H1 (cell line): ENCODE measurements around the gene CHSY1. TPM values are rescaled to one million over a fixed set of nuclear protein-coding genes. Genes with fewer than 3 reads are reported as not detected.

Source experiments
- CTCF ChIA-PET: fragments of 300-600 bp; sonication (Branson Sonifier 250); formaldehyde crosslinking; loops from one replicate; lab custom pipeline; 2021; ENCODE audit not compliant: partially characterized antibody; lab: Charles Lee
- POLR2A ChIA-PET: fragments of 300-600 bp; sonication (Branson Sonifier 250); formaldehyde crosslinking; loops from one replicate; lab custom pipeline; 2021; ENCODE audit warnings: inconsistent platforms; ENCODE audit not compliant: partially characterized antibody; lab: Charles Lee
- DNase-seq, 2 experiments: peaks; one replicate each; pipeline versions ENCODE4 v3.0.0 to v3.0.0-alpha.2; 2010 to 2022; ENCODE audit warnings: low spot score in 2 of 2, low read depth in 1 of 2, mixed read lengths in 1 of 2
- FAIRE-seq: peaks from 2 replicates; lab custom pipeline; 2011; peaks lifted over from hg19 to GRCh38; lab: Jason Lieb, UNC
- H2AFZ ChIP-seq: 2 replicates; pipeline ENCODE4 v1.8.1; 2012; ENCODE audit warnings: low read length, inconsistent platforms
- H2AK5ac ChIP-seq: 2 replicates; pipeline ENCODE4 v1.6.1; 2013; ENCODE audit warnings: low read depth, low read length
- H2BK120ac ChIP-seq: replicated peaks from 2 replicates; pipeline ENCODE3; 2013; ENCODE audit warnings: low read depth, low read length, inconsistent platforms
- H2BK12ac ChIP-seq: 2 replicates; pipeline ENCODE4 v1.6.1; 2013; ENCODE audit warnings: low read depth, low read length
- H2BK15ac ChIP-seq: 2 replicates; pipeline ENCODE4 v1.6.1; 2013; ENCODE audit warnings: low read length
- H2BK20ac ChIP-seq: 2 replicates; pipeline ENCODE4 v1.6.1; 2013; ENCODE audit warnings: low read length
- H2BK5ac ChIP-seq: 2 replicates; pipeline ENCODE4 v1.6.1; 2013; ENCODE audit warnings: low read depth, low read length
- H3K14ac ChIP-seq: 2 replicates; pipeline ENCODE4 v1.6.1; 2013; ENCODE audit warnings: inconsistent platforms; ENCODE audit not compliant: insufficient read length
- H3K18ac ChIP-seq: 2 replicates; pipeline ENCODE4 v1.6.1; 2013; ENCODE audit warnings: low read length; ENCODE audit errors: extremely low read depth
- H3K23ac ChIP-seq: 2 replicates; pipeline ENCODE4 v1.6.1; 2013; ENCODE audit warnings: inconsistent platforms; ENCODE audit not compliant: insufficient read length
- H3K23me2 ChIP-seq: 2 replicates; pipeline ENCODE4 v1.6.1; 2013; ENCODE audit warnings: low read depth, low read length
- H3K27ac ChIP-seq: 2 replicates; pipeline ENCODE4 v1.6.1; 2011; ENCODE audit warnings: low read depth, low read length, inconsistent platforms
- H3K27me3 ChIP-seq, 4 experiments: replicated peaks in 1 of 4; 1 replicate in 1 of 4; 2 replicates in 3 of 4; pipeline versions ENCODE4 v1.6.1 to v1.8.1; 2011 to 2013; ENCODE audit warnings: low read length in 3 of 4, mild to moderate bottlenecking in 3 of 4, inconsistent platforms in 2 of 4, mixed read lengths in 2 of 4, moderate library complexity in 1 of 4; ENCODE audit not compliant: control insufficient read depth in 3 of 4, insufficient read depth in 3 of 4; ENCODE audit errors: extremely low read depth in 1 of 4
- H3K36me3 ChIP-seq, 4 experiments: 2 replicates each; pipeline versions ENCODE4 v1.6.1 to v1.8.1; 2011 to 2013; ENCODE audit warnings: mild to moderate bottlenecking in 4 of 4, low read length in 3 of 4, moderate library complexity in 2 of 4, control low read depth in 1 of 4, inconsistent platforms in 1 of 4; ENCODE audit not compliant: insufficient read depth in 4 of 4, control insufficient read depth in 2 of 4
- H3K4ac ChIP-seq: replicated peaks from 2 replicates; pipeline ENCODE3; 2013; ENCODE audit warnings: low read length, low read depth, mixed read lengths, inconsistent platforms; ENCODE audit not compliant: insufficient read length
- H3K4me1 ChIP-seq, 4 experiments: replicated peaks in 1 of 4; 1 replicate in 1 of 4; 2 replicates in 3 of 4; pipeline versions ENCODE4 v1.6.1 to v1.8.1; 2011 to 2013; ENCODE audit warnings: low read length in 3 of 4, inconsistent platforms in 2 of 4, mixed read lengths in 1 of 4; ENCODE audit not compliant: insufficient read depth in 4 of 4, control insufficient read depth in 3 of 4
- H3K4me2 ChIP-seq, 2 experiments: 2 replicates each; pipeline versions ENCODE4 v1.6.1 to v1.8.1; 2011 to 2013; ENCODE audit warnings: low read depth in 2 of 2, low read length in 2 of 2, control low read depth in 1 of 2, inconsistent platforms in 1 of 2, mild to moderate bottlenecking in 1 of 2; ENCODE audit not compliant: insufficient read depth in 1 of 2
- H3K4me3 ChIP-seq, 4 experiments: fragments of 200-600, 300-600 bp in 1 of 4; sonication (generic), shearing (Covaris generic), sonication (Bioruptor Twin) in 1 of 4; 2 replicates each; pipeline versions ENCODE4 v1.5.1 to v1.8.1; 2011 to 2016; ENCODE audit warnings: low read length in 4 of 4, low read depth in 3 of 4, control low read depth in 2 of 4, inconsistent platforms in 2 of 4, mild to moderate bottlenecking in 2 of 4, mixed read lengths in 1 of 4, moderate library complexity in 1 of 4; ENCODE audit not compliant: insufficient read depth in 2 of 4; ENCODE audit errors: extremely low read depth in 1 of 4
- H3K56ac ChIP-seq: replicated peaks from 2 replicates; pipeline ENCODE3; 2013; ENCODE audit warnings: low read depth, mild to moderate bottlenecking, mixed read lengths, low read length, inconsistent platforms; ENCODE audit not compliant: insufficient read length
- H3K79me1 ChIP-seq: 2 replicates; pipeline ENCODE4 v1.6.1; 2013; ENCODE audit warnings: low read depth, low read length, control low read depth
- H3K79me2 ChIP-seq, 2 experiments: 2 replicates each; pipeline versions ENCODE4 v1.6.1 to v1.8.1; 2012 to 2013; ENCODE audit warnings: low read length in 2 of 2, mild to moderate bottlenecking in 2 of 2, inconsistent platforms in 1 of 2; ENCODE audit not compliant: insufficient read depth in 2 of 2, control insufficient read depth in 1 of 2
- H3K9ac ChIP-seq, 4 experiments: replicated peaks in 1 of 4; 1 replicate in 1 of 4; 2 replicates in 3 of 4; pipeline versions ENCODE4 v1.6.1 to v1.8.1; 2011 to 2013; ENCODE audit warnings: low read depth in 3 of 4, low read length in 3 of 4, control low read depth in 2 of 4, mild to moderate bottlenecking in 2 of 4, moderate library complexity in 2 of 4, inconsistent platforms in 1 of 4; ENCODE audit errors: extremely low read depth in 1 of 4
- H3K9me3 ChIP-seq, 2 experiments: 2 replicates each; pipeline versions ENCODE4 v1.6.1 to v1.8.1; 2012 to 2013; ENCODE audit warnings: mild to moderate bottlenecking in 2 of 2, moderate library complexity in 2 of 2, control low read depth in 1 of 2, inconsistent platforms in 1 of 2, low read depth in 1 of 2, low read length in 1 of 2, mixed read lengths in 1 of 2; ENCODE audit not compliant: insufficient read depth in 2 of 2
- H4K20me1 ChIP-seq, 2 experiments: replicated peaks in 1 of 2; 2 replicates each; pipeline versions ENCODE3 to v1.8.1; 2011 to 2013; ENCODE audit warnings: inconsistent platforms in 2 of 2, low read length in 2 of 2, mild to moderate bottlenecking in 1 of 2; ENCODE audit not compliant: insufficient read depth in 2 of 2, control insufficient read depth in 1 of 2
- H4K5ac ChIP-seq: 2 replicates; pipeline ENCODE4 v1.6.1; 2013; ENCODE audit warnings: low read length, low read depth, mixed read lengths, inconsistent platforms; ENCODE audit not compliant: insufficient read length
- H4K8ac ChIP-seq: 2 replicates; pipeline ENCODE4 v1.8.0; 2013; ENCODE audit warnings: mild to moderate bottlenecking, moderate library complexity, low read length, inconsistent platforms; ENCODE audit not compliant: insufficient read depth; ENCODE audit errors: extremely low read depth
- H4K91ac ChIP-seq: replicated peaks from 2 replicates; pipeline ENCODE3; 2013; ENCODE audit warnings: low read length, mixed read lengths, inconsistent platforms; ENCODE audit not compliant: insufficient read length
- POLR2AphosphoS5 ChIP-seq: IDR thresholded peaks from 2 replicates; pipeline ENCODE4 v1.6.1; 2011; ENCODE audit warnings: low read depth, low read length
- SP1 ChIP-seq: IDR thresholded peaks from 2 replicates; pipeline ENCODE4 v1.6.1; 2011; ENCODE audit warnings: low read depth, low read length
- WGBS, 2 experiments: shearing (Covaris generic) in 1 of 2; methylation state at CpG; one replicate each; pipeline versions ENCODE4 v1.1.6 to v1.1.7; 2013 to 2015; ENCODE audit warnings: low lambda C conversion rate in 2 of 2, mixed read lengths in 2 of 2, inconsistent platforms in 1 of 2, low coverage in 1 of 2, missing lambda C conversion rate in 1 of 2; ENCODE audit not compliant: insufficient replicate concordance in 2 of 2, insufficient coverage in 1 of 2, insufficient read length in 1 of 2; ENCODE audit errors: extremely low coverage in 1 of 2, missing lambda C conversion rate in 1 of 2; 5-methylcytosine and 5-hydroxymethylcytosine counted together
- polyA plus RNA-seq, 7 experiments: library from polyadenylated mRNA; depleted of rRNA in 3 of 7; stranded (reverse) in 5 of 7; unstranded in 2 of 7; fragments of >200 nt in 5 of 7; fragments of 200-250 nt in 2 of 7; gene quantifications; 1 replicate in 5 of 7; 2 replicates in 1 of 7; 4 replicates in 1 of 7; pipeline versions ENCODE4 v1.2.1 to v1.2.3, GENCODE V29; 2011 to 2013; ENCODE audit warnings: missing spikeins in 2 of 7, mixed read lengths in 2 of 7
- total RNA-seq: library from RNA; stranded (reverse); fragmentation: NEBNext Ultra II Directional; extraction: Animal tissue kit (Norgen Biotek cat#: 25700); gene quantifications from 2 replicates; pipeline ENCODE4 v1.2.1, GENCODE V29; 2021

Gene CHSY1
- total and polyA plus RNA-seq, 2 of the 8 experiments (the other 6 are each of a cell fraction or from before 2014, with no cell fraction given), result 24.9 to 60.7 TPM

DNA sequence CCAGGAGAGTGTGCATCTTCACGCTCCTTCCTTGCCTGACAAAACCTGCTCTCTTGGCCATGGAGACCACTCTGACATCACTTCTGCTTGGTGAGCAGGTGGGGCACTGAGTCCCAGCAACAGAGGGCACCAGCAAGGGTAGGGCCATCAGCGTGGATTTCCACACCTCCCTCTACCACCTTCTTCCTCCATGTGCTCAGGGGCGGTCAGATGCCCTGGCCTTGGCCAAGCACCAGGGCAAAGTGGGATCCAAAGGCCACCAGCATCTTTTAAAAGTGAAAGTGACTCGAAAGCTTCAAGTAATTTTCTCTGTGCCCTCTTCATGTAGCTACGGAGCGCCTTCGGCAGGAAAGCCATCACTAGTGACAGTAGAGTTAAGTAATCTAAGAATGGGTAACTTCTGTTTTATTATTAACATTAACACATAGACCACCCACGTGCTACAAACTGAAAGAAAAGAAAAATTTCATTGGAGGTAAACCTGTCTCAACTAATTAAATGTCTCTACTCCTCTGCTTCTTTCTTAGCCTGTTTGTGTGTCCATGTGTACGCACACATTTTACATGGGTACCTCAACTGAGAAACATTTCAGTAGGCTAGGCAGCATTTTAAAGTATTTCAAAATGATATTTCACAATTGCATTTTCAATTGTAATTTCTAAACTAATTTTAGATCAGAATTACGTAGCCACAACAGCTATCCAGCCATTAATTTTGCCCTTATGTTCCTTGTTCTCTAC is 57.9 kb downstream of the CHSY1 start:
- Histone ChIP-seq H3K4me3 (no peak overlapping the region), H3K23me2 (no peaks in the 10 kb centered on the region), H2BK12ac (no peak overlapping the region; the same call in 1 of the 2 replicates), H3K9ac (no peak overlapping the region), H4K5ac (peak overlapping the region; percentile 1), H3K14ac (no peak overlapping the region), H2BK5ac (no peak overlapping the region; the same call in 1 of the 2 replicates), H2BK15ac (no peak overlapping the region), H3K4ac (no peak overlapping the region), H2BK120ac (no peak overlapping the region), H3K18ac (no peak overlapping the region), H4K20me1 (peaks cover 31 to 32% of the 10 kb centered on the region in 2 experiments), H4K8ac (no peak overlapping the region), H3K27me3 (no peaks in the 10 kb centered on the region), H3K4me2 (no peak overlapping the region), H3K27ac (no peak overlapping the region), H3K79me2 (peaks cover 10 to 100% of the 10 kb centered on the region in 2 experiments), H3K56ac (no peak overlapping the region), H3K23ac (no peak overlapping the region), H4K91ac (no peak overlapping the region), H2AFZ (no peak overlapping the region), H2BK20ac (no peak overlapping the region), H3K9me3 (no peaks in the 10 kb centered on the region), H3K79me1 (peaks cover 16% of the 10 kb centered on the region), H3K36me3 (no peaks in the 10 kb centered on the region; a peak in 1 of 8 replicates), H2AK5ac (peak overlapping the region; percentile 4; the same call in 1 of the 2 replicates), H3K4me1 (peaks cover 5 to 32% (median 15%) of the 10 kb centered on the region in 4 experiments)
- POLR2A ChIA-PET, result interaction anchor here (0.5 to 1.1 kb wide), 3 partner anchors 10 to 838 kb away, joined by 3 to 4 read pairs (median 3); no protein-coding TSS in a partner anchor
- no peak for TF ChIP-seq SP1
- 0 out of 2 replicates have a peak, but pooled peaks have one; percentile 26 for TF ChIP-seq POLR2AphosphoS5
- DNase-seq (no peak), FAIRE-seq (no peak)
- CTCF ChIA-PET, result interaction anchor here (0.7 to 1.9 kb wide), 4 partner anchors 14 to 180 kb away, joined by 3 to 6 read pairs (median 3); no protein-coding TSS in a partner anchor
- 96% methylated on average over 10 of the region's 10 CpGs; no CpG with 5 or more reads in 1 of the 2 experiments for WGBS, 2 experiments
